H54 (cell line): ENCODE results near the gene UBASH3A.

Source experiments
- DNase-seq: peaks from one replicate; pipeline ENCODE4 v3.0.0; 2011; ENCODE audit warnings: low spot score, mixed read lengths; ENCODE audit not compliant: insufficient read length
- FAIRE-seq: peaks from 3 replicates; lab custom pipeline; 2011; peaks lifted over from hg19 to GRCh38; lab: Jason Lieb, UNC
- POLR2A ChIP-seq: IDR thresholded peaks from 2 replicates; pipeline ENCODE4 v1.6.1; 2011; ENCODE audit warnings: low read depth, mild to moderate bottlenecking, low read length

Gene UBASH3A, protein sequence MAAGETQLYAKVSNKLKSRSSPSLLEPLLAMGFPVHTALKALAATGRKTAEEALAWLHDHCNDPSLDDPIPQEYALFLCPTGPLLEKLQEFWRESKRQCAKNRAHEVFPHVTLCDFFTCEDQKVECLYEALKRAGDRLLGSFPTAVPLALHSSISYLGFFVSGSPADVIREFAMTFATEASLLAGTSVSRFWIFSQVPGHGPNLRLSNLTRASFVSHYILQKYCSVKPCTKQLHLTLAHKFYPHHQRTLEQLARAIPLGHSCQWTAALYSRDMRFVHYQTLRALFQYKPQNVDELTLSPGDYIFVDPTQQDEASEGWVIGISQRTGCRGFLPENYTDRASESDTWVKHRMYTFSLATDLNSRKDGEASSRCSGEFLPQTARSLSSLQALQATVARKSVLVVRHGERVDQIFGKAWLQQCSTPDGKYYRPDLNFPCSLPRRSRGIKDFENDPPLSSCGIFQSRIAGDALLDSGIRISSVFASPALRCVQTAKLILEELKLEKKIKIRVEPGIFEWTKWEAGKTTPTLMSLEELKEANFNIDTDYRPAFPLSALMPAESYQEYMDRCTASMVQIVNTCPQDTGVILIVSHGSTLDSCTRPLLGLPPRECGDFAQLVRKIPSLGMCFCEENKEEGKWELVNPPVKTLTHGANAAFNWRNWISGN

DNA sequence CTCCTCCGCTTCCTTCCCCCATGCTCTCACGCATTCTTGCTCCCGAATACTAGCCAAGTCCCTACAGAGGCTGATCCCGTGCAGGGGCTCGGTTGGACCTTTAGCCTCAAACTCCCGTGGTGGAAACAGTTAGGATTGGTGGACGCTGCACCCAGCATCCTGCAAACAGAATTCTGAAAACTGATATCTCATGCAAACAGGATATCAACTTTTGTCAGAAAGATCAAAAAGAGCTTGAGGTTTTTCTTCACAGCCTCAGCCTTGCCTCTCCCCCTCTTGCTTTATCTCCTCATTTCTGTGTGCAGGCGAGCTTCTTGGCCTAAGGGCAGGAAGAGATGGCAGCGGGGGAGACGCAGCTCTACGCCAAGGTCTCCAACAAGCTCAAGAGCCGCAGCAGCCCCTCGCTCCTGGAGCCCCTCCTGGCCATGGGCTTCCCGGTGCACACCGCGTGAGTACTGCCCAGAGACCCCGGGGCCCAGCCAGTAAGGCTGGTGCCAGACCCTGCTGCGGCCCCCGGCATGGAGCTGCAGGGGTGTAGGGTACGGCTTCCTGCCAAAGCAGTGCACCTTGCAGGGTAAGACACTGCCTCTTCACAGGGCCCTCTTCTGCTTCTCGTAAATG is at the start of gene UBASH3A:
UBASH3A (plus strand) TSS at position 292 of the 621 bp plus-strand sequence; CDS start at position 336, 44 bp downstream.
- no peak for DNase-seq
- no peak for TF ChIP-seq POLR2A
- FAIRE-seq = no peak

DNA sequence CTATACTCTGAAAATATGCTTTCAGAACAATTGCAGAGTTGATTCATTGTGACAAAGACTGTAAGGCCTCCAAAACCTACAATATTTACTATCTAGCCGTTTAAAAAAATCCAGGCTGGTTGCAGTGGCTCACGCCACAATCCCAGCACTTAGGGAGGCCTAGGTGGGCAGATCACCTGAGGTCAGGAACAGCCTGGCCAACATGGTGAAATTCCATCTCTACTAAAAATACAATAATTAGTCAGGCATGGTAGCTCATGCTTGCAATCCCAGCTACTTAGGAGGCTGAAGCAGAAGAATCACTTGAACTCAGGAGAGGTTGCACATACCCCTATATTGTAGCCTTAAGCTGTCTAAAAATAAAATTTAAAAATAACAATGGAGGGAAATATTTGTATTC is 47.7 kb upstream of the UBASH3A start:
- FAIRE-seq = no peak
- DNase-seq = no peak
- TF ChIP-seq POLR2A = no peak

DNA sequence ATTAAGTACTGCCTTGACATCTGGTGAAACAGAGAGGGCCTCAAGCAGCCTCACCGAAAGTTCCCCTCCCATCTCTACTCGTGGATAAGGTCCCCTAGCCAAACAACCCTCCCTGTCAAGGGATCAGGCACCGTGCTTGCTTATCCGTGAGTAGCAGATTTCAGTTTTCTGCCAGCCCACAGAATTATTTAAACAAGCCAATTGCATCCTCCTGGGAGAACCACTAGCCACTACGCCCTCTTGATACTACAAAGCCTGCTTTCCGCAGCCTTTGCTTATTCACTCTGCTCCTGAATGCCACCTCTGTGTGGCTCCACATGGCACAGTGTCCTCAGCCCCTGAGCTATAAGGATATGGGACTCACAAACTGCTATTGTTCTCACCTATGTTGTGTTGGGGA is 47.1 kb upstream of the UBASH3A start:
- no peak for TF ChIP-seq POLR2A
- DNase-seq = no peak
- FAIRE-seq = no peak

DNA sequence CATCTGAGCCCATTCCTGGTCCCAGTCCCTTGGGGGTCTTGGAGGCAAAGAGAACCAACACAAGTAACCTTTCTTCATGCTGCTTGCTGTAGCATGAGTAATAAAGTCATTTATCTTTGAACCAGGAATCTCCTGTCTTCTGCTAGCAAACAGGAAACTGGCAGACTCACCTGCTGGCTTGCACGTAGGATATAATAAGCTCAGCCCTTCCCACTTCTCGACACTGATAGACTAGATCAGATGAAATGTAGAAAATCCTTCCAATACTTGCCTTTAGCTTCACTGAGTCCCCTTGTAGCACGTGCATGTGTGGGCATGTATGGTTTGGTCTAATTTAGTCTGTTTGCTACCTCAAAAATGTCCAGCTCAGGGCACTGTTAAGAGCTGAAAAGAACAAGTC is 46.4 kb upstream of the UBASH3A start:
- FAIRE-seq (no peak), DNase-seq (no peak)
- no peak for TF ChIP-seq POLR2A

DNA sequence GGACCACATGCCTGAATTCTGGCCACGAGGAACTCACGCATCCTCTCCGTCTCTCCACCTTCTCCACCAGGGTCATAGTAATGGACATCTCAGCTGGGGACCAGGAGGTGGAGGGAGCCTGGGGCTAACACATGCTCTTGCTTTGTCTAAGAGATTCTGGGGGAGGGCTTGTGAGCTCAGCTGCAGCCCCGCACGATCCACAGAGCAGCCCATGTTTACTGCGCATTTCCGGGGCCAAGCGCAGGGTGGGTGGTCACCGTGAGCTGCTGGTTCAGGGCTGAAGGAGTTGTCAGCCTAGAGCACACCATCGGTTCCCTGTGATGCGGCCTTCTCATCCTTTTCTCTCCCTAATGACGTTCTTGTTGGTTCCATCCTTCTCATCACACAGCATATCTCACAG is 45.4 kb upstream of the UBASH3A start:
- no peak for DNase-seq
- FAIRE-seq = no peak
- no peak for TF ChIP-seq POLR2A

DNA sequence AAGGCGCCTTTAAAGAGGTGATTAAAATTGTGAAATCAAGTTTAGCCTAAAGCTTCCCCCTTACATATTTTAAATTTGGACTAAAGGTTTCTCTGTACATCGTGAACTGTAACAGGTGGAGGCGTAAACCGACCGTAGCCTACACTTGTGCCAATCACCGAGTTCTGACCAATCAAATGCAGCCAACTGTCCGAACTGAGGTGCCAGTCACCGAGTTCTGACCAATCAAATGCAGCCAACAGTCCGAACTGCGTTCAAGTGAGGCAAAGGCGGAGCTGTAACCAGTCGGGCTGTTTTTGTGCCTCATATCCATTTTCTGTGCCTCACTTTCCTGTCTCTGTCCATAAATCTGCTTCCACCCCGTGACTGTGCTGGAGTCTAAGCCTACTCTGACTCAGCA is 44.8 kb upstream of the UBASH3A start:
- FAIRE-seq (no peak), DNase-seq (no peak)
- TF ChIP-seq POLR2A = no peak

DNA sequence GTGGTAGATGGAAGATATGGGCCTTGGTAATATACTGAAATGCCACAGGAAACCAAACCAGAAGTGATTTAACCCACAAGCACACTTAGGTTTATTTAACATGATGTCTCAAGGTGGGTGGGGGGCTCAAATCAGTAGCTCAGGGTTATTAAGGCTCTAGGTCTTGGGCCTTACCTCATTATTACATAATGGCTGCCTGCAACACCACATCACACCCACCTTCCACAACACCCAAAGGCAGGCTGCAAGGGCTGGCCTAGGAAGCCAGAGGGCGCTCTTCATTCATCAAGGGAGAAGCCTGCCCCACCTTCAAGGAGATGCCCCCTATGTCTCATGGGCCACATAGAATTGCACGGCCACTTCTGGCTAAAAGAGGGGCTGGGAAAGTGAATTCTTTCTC is 43.4 kb upstream of the UBASH3A start:
- TF ChIP-seq POLR2A = no peak
- FAIRE-seq (no peak), DNase-seq (no peak)

DNA sequence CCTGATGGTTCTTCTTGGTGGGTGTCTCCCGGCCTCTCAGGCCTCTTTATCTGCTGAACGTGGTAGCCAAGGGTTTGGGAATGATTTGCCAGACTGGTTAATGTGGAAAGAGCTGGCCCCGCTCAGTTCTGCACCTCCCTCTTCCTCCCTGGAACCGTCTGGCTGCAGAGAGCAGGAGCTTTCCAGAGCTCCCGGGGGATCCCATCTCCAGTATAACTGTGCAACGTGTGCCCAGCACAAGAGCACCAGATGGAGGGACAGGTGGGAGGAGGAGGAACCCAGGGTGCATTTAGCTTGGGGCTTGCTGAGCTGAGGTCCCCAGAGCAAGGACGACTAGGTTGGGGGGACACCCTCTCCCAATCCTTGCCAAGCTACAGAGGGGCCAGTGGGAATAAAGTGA is 42.4 kb upstream of the UBASH3A start:
- FAIRE-seq = no peak
- no peak for TF ChIP-seq POLR2A
- no peak for DNase-seq

DNA sequence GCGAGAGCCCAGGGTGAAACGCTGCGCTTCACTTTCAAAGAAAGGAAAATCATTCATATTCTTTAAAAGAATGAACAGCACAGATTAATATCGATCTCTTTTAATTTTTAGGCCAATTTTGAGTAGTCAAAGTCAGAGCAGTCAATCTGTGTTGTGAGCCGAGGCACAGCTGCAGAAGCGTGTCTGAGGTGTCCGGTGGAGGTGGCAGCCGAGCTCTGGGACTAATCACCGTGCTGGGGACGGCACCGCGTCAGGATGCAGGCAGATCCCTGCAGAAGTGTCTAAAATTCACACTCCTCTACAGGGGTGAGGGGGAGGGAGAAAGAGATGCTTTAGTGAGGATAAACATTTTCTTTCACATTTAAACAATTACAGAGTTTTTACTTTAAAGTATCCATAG is 41.5 kb upstream of the UBASH3A start:
- FAIRE-seq (no peak), DNase-seq (no peak)
- TF ChIP-seq POLR2A = no peak

DNA sequence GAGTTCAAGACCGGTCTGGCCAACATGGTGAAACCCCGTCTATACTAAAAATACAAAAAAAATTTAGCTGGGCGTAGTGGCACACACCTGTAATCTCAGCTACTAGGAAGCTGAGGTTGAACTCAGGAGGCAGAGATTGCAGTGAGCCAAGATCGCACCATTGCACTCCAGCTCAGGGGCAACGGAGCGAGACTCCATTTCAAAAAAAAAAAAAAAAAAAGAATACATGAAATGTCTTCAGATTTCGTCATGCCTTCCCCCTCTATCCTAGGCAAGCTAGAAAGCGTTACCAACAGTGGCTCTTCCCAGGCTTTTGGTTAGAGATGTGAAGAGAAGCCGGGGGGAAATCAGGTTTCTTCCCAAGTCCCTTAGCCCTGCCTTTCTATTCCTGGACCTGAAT is 41.0 kb upstream of the UBASH3A start:
- FAIRE-seq = no peak
- TF ChIP-seq POLR2A = no peak

DNA sequence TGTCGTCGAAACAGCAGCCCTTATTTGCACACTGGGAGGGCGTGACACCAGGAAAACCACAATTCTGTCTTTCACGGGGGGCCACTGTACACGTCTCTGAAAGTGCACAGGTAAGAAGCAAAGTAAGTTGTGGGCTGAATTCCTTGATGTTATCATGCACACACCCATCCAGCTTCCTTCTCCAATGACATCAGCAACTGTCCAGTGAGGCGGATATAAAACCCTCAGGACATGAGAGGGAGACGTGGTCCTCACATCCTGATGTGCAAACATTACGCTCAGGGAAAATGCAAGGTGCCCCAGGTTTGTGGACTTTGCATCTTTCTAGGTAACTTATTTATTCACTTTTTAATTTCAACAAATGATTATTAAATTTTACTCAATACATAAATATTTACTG is 40.4 kb upstream of the UBASH3A start:
- no peak for FAIRE-seq
- DNase-seq = no peak

More for the DNA sequence above, 41.0 kb upstream of the UBASH3A start:
- no peak for DNase-seq

DNA sequence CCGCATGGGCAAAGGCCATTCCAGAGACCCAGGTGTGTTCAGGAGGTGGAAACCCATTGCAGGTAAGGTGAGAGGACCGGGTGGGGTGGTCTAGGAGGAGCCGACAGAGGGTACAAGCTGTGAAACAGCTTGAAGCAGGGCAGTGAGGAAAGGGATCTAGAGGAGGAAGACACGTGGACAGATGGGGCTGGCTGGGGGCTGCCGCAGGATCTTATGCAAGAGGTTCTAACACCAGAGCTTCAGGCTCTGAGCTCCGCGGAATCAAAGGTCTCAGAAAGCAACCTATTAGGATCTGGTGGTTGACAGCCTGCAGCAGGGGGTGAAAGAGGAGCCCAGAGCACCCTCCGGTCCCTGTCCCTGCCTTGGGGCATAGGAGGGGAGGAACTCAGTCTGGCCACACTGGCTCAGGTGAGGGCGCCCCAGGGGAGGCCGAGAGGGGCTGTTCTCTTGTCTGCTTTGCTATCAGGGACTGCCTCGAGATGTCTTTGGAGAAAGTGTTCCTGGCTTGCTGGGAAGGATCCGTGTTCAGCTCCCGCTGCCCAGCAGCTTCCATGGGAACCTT is 39.3 kb upstream of the UBASH3A start:
- no peak for DNase-seq
- no peak for FAIRE-seq
- no peak for TF ChIP-seq POLR2A

More for the DNA sequence above, 40.4 kb upstream of the UBASH3A start:
- no peak for TF ChIP-seq POLR2A

DNA sequence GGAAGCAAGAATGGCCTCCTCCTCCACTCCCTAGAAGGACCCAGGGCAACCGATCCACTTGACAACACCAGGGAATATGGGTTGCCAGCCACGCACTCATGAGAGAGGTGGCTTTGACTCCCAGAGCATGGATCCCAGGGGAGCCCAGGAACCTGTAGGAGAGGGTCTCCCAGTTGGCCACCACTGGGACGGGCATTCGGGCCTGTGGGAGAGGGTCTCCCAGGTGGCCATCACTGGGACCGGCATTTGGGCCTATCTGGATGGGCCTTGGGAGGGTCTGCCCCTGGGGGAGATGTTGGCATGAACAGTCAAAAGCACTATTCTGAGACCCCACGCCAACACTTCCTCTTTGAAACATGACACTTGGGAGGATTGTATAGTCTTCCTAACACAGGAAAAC is 37.9 kb upstream of the UBASH3A start:
- DNase-seq = no peak
- no peak for FAIRE-seq
- TF ChIP-seq POLR2A = no peak
